ENCODE measurements around the gene DPF3.

DNA sequence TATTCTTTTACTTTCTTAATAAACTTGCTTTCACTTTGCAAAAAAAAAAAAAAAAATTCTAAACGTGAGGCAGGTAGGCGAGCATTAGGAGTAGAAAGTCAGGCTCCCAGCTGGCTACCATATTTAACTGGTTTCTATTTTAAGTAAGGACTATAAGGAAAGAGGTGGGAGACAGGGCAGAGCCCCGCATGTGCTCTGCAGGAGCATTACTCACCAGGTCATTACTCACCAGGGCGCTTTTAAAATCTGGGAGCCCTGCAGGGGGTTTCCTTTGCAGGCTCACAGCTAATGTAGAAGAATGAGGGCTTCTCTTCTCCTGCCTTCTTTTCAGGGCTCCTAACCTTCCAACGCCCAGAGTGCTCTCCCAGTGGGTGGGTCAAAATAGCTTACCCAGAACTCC lies 14.0 kb upstream of the DPF3 start:
- TF ChIP-seq, protein P1, sequence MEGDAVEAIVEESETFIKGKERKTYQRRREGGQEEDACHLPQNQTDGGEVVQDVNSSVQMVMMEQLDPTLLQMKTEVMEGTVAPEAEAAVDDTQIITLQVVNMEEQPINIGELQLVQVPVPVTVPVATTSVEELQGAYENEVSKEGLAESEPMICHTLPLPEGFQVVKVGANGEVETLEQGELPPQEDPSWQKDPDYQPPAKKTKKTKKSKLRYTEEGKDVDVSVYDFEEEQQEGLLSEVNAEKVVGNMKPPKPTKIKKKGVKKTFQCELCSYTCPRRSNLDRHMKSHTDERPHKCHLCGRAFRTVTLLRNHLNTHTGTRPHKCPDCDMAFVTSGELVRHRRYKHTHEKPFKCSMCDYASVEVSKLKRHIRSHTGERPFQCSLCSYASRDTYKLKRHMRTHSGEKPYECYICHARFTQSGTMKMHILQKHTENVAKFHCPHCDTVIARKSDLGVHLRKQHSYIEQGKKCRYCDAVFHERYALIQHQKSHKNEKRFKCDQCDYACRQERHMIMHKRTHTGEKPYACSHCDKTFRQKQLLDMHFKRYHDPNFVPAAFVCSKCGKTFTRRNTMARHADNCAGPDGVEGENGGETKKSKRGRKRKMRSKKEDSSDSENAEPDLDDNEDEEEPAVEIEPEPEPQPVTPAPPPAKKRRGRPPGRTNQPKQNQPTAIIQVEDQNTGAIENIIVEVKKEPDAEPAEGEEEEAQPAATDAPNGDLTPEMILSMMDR (IDR thresholded peaks at IDR 0.05) = no peak
- no peak for TF ChIP-seq POLR2A (IDR thresholded peaks at IDR 0.05)

Measured in lower leg skin (tissue), 3 donors.